ENCODE data around the gene LNPK.

- TF ChIP-seq CTCF (IDR thresholded peaks at IDR 0.05) = no peak
- TF ChIP-seq POLR2A (IDR thresholded peaks at IDR 0.05) = no peak
These were observed 69.4 kb downstream of the LNPK start for GRCh38 chr2:175932675-175933074.
